Measurements from ENCODE around the gene TBATA. TPM values are rescaled to one million over a fixed set of nuclear protein-coding genes. Genes with fewer than 3 reads are reported as not detected.
"Not testable (repeated sequence)": the region's sequence is repeated elsewhere in the genome, so short reads cannot be mapped to it uniquely, and the experiment has no call there.

TBATA gene
- total and polyA plus RNA-seq, 7 donors = not detected

- intact Hi-C loops (cut with DNase I) = no loop called here
- Histone ChIP-seq H3K4me3 (no peak overlapping the region), H3K9me3 (no peaks in the 10 kb centered on the region), H3K4me1 (no peaks in the 10 kb centered on the region), H3K36me3 (no peaks in the 10 kb centered on the region), H3K27me3 (no peaks in the 10 kb centered on the region), H3K27ac (no peak overlapping the region)
- TF ChIP-seq EP300 (IDR thresholded peaks at IDR 0.05) (no peak), POLR2AphosphoS5 (IDR thresholded peaks at IDR 0.05) (no peak), POLR2A (IDR thresholded peaks at IDR 0.05) (no peak), CTCF (IDR thresholded peaks at IDR 0.05) (no peak)
- no peak for DNase-seq
- 90 to 91% methylated on average over 4 of the region's 4 CpGs for WGBS, 2 donors
Measured at GRCh38 chr10:70772627-70773026, 12.6 kb downstream of the TBATA start.

DNA sequence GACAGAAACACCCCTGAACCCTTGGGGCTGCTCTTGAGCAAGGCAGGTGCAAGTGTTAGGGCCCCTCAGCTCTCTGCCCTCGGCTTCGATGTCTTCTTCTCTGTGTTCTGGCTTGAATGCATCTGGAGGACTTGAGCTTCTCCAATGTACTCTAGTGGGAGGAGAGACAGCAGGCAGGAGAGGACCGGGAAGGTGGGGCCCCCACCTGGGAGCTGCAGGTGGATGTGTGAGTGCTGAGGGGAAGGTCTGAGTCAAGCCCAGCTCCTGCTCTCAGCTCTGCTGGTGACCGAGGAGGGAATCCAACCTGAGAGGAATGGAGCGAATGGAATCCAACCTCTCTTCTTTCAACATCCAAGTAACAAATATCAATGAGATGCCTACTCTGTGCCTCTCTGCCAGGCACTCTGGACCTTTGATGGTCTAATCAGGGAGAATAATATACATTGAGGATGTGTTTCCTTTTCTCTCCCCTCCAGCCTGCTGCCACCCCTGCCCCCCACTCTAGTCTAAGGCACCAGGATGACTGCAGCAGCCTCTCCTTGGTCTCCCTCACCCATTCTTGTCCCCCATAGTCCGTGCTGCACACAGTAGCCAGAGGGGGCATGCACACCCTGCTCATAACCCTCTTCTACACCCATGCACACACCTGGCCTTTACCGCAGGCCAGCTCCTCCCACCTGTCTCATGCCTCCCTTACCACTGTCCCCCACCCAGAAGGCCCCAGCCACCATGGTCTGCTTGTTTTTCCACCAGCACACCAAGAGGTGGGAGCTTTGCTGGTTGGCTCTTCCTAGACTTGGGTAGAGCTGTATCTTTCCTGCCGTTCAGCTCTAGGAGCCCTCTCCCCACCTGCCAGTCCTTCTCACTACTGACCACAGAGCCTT lies 13.6 kb downstream of the TBATA start:
- Histone ChIP-seq H3K36me3 (no peaks in the 10 kb centered on the region), H3K4me1 (no peaks in the 10 kb centered on the region), H3K9me3 (no peaks in the 10 kb centered on the region), H3K27me3 (no peaks in the 10 kb centered on the region), H3K27ac (no peak overlapping the region), H3K4me3 (no peak overlapping the region)
- DNase-seq = no peak
- TF ChIP-seq POLR2A (IDR thresholded peaks at IDR 0.05) (no peak), EP300 (IDR thresholded peaks at IDR 0.05) (no peak), POLR2AphosphoS5 (IDR thresholded peaks at IDR 0.05) (no peak), CTCF (IDR thresholded peaks at IDR 0.05) (no peak)
- 86 to 90% methylated on average over 8 of the region's 8 CpGs for WGBS, 2 donors
- intact Hi-C loops (cut with DNase I) = no loop called here

GRCh38 chr10:70770516-70770915 lies 14.7 kb downstream of the TBATA start:
- H3K27ac ChIP-seq; H3K9me3 ChIP-seq; intact Hi-C loops (cut with DNase I); H3K4me1 ChIP-seq; H3K27me3 ChIP-seq; H3K4me3 ChIP-seq; DNase-seq; H3K36me3 ChIP-seq: not testable (repeated sequence)
- 84 to 93% methylated on average over 7 of the region's 7 CpGs for WGBS, 2 donors

DNA sequence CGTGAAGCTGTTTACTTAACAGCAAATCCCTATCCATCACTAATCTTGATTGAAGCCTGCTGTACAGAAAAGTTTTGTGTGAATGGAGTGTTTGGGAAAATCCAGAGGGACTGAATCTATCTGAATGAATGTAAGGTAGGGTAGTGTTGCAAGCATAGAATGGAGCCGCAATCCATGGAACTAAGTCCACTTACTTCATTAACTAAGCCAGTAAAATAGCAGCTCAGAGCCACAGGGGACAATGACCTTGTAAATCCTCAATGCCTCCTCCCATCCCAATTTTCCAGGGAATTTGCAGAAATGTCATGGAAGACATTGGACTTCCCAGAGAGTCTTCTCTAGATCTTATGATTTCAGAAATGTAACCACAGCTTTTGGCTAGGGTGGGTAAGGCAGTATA lies 15.2 kb downstream of the TBATA start:
- Histone ChIP-seq H3K27me3 (no peaks in the 10 kb centered on the region), H3K4me1 (no peaks in the 10 kb centered on the region), H3K36me3 (no peaks in the 10 kb centered on the region), H3K9me3 (peaks cover 0 to 2% (median 0%) of the 10 kb centered on the region in 4 donors), H3K27ac (no peak overlapping the region), H3K4me3 (no peak overlapping the region)
- 81 to 82% methylated on average over 2 of the region's 2 CpGs for WGBS, 2 donors
- TF ChIP-seq POLR2AphosphoS5 (IDR thresholded peaks at IDR 0.05) = no peak
- no peak for TF ChIP-seq POLR2A (IDR thresholded peaks at IDR 0.05)
- no peak for TF ChIP-seq EP300 (IDR thresholded peaks at IDR 0.05)
- no peak for TF ChIP-seq CTCF (IDR thresholded peaks at IDR 0.05)
- no peak for DNase-seq
- intact Hi-C loops (cut with DNase I) = no loop called here

DNA sequence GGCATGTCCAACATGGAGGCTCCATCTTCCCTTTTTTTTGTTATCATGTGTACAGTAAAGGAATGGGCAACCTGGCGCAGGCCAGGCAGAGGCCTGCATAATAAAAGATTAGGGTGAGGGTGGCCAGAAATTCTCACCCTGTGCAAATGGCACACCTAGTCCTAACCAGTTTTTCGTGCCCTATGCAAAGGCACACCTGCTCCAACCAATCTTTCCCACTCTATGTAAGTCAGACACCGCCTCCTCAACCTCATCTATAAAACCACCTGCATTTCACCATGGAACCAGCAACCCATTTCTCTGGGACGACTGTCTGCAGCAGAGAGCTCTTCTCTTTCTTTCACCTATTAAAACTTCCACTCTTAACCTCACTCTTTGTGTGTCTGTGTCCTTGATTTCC lies 16.1 kb downstream of the TBATA start:
- DNase-seq = no peak
- Histone ChIP-seq H3K27ac (no peak overlapping the region), H3K9me3 (peaks cover 0 to 2% (median 0%) of the 10 kb centered on the region in 4 donors), H3K4me3 (no peak overlapping the region), H3K36me3 (no peaks in the 10 kb centered on the region), H3K4me1 (no peaks in the 10 kb centered on the region), H3K27me3 (no peaks in the 10 kb centered on the region)
- 74 to 86% methylated on average over 4 of the region's 4 CpGs for WGBS, 2 donors
- TF ChIP-seq EP300 (IDR thresholded peaks at IDR 0.05) (no peak), CTCF (IDR thresholded peaks at IDR 0.05) (no peak), POLR2A (IDR thresholded peaks at IDR 0.05) (no peak), POLR2AphosphoS5 (IDR thresholded peaks at IDR 0.05) (no peak)
- intact Hi-C loops (cut with DNase I) = no loop called here

- H3K27ac ChIP-seq; H3K9me3 ChIP-seq; intact Hi-C loops (cut with DNase I); H3K4me1 ChIP-seq; H3K27me3 ChIP-seq; H3K36me3 ChIP-seq; H3K4me3 ChIP-seq: not testable (repeated sequence)
- 74 to 84% methylated on average over 6 of the region's 6 CpGs for WGBS, 2 donors
- peak; percentile 38 for DNase-seq
Measured at GRCh38 chr10:70768026-70768685, 17.0 kb downstream of the TBATA start.
